HG03378 (cell line): ENCODE results near the gene KRTAP4-12.
"Not testable (repeated sequence)": the region's sequence is repeated elsewhere in the genome, so short reads cannot be mapped to it uniquely, and the experiment has no call there.

Source experiments
- ATAC-seq: cut with Tn5 transposase; IDR thresholded peaks from one replicate; pipeline ENCODE4 v1.9.1; 2021; ENCODE audit warnings: mild to moderate bottlenecking, moderate library complexity; ENCODE audit not compliant: unreplicated experiment

The KRTAP4-12 gene

DNA sequence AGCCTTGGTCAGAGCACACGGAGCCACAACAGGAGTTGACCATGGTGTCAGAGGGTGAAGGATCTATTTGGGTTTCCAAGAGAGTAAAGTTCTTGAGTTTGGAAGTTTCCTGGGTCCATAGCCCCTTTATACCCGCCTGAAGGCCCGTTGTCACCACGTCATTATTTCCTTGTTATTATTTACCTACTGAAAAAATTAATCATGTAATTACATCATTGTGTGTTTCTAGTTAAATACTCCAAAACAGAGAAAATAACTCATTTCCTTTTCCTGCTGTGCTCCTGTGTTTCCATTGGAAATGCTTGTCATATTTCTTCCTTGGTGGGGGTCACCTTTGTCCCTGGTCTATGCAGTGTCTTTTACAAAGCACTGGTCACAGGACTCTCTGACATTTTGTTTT is 25.9 kb downstream of the KRTAP4-12 start, which contains the start of gene KRTAP4-8:
TSS of gene KRTAP4-8 (minus strand) at position 101 of the 400 bp plus-strand sequence. CDS start at position 43, 58 bp downstream.
- no peak for ATAC-seq

DNA sequence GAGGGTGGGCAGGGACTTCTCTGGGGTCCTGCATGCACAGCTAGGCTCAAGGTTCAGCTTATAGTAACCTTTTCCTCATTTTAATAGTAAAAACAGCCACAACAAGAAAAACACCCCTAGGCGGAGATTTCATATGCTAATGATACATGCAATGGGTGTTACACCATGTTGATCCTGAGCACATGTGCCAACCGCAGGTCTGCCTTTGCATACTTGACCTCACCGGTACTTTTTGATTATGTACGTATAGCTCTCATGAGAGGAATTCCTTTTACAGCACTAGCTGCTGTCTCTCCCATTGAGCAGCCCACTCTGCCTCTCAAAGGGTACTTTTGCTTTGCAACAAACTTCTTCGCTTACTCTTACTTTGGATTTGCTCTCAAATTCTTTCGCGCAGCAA is 27.9 kb downstream of the KRTAP4-12 start:
- no peak for ATAC-seq

DNA sequence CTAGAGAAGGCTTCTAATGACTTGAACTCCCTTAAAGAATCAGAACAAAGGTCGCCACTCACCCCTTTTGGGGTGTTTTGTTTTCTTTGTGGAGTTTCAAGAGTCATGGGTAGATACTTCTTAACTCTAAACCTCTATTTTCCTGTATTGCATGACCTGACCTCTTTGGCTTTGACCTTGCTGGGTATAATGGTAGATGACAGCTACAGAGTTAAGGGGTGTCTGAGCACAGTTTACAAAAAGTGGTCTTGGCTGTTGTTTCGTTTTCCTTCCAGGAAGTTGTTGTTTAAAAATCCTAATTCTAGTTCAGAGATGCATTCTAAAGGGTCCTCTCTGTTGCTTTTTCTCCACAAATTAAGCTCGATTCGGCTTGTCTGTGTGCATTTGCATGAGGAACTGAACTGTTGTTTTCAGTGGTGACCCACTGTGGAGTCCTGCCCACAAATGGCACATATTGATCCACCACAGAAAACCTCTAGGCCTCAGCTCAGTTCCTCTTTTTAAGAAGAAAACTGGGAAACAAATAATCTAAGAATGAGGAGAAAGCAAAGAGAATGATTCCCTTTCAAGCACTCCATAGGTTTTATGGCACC is 35.1 kb downstream of the KRTAP4-12 start:
- ATAC-seq = not testable (repeated sequence)

DNA sequence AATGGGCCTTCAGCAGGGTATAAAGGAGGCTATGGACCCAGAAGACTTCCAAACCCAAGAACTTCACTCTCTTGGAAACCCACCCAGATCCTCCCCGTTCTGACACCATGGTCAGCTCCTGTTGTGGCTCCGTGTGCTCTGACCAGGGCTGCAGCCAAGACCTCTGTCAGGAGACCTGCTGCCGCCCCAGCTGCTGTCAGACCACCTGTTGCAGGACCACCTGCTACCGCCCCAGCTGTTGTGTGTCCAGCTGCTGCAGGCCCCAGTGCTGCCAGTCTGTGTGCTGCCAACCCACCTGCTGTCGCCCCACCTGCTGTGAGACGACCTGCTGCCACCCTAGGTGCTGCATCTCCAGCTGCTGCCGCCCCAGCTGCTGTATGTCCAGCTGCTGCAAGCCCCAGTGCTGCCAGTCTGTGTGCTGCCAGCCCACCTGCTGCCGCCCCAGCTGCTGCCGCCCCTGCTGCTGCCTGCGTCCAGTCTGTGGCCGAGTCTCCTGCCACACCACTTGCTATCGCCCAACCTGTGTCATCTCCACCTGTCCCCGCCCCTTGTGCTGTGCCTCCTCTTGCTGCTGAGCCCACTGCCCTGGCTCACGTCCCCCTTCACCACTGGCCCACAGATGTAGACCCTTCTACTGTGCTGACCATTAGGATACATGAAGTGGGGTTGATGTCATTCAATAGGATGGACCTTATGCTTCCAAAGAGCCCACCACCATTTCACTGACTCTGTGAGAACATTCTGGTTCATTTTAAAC is 39.7 kb downstream of the KRTAP4-12 start, which contains the start of gene KRTAP4-7:
TSS of gene KRTAP4-7 (plus strand) at position 51 of the 757 bp plus-strand sequence. CDS start at position 108, 57 bp downstream.
- not testable (repeated sequence) for ATAC-seq

DNA sequence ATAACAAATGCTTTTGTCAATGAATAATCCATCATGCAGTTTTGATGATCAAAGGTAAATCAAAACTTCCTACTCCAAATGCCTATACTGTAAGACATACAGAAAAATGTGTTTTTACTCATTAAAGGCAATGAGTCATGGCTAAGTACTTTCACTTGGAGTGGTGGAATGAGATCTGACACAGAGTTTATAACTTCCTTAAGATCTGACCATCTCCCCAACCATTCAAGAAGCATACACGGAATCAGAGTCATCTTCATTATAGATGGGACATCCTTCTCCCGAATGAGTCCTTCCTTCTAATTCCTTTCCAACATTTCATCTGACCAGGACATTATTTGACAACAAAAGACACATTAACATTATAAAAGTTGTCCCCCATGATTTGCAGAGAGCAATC is 40.6 kb downstream of the KRTAP4-12 start:
- not testable (repeated sequence) for ATAC-seq

DNA sequence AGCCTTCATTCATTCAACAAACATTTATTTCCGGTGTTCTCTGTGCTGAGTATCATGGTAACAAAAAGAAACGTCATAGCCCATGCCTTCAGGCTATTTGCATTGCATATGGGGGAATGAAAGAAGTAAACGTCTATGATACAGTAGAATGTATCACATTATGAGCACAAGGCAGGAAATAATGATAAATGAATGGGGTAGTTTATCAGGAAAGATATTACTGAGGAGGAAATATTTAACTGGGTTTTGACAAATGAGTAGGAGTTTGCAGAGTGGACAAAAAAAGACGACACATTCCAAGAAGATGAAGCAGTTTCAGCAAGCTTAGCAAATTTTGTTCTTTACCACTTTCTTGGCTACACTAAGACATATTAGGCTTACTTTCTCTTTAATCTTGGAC is 41.4 kb downstream of the KRTAP4-12 start:
- no peak for ATAC-seq

DNA sequence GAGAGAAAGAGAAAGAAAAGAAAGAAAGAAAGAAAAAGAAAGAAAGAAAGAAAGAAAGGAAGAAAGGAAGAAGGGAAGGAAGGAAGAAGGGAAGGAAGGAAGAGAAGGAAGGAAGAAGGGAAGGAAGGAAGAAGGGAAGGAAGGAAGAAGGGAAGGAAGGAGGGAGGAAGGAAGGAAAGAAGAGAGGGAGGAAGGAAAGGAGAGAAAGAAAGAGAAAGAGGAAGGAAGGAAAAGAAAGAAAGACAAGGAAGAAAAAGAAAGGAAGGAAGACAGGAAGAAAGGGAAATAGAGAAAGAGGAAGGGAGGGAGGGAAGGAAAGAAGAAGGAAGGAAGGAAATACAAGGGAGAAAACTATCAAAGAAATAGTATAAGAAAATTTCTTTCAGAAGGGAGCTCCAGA is 47.2 kb downstream of the KRTAP4-12 start:
- ATAC-seq = no peak

DNA sequence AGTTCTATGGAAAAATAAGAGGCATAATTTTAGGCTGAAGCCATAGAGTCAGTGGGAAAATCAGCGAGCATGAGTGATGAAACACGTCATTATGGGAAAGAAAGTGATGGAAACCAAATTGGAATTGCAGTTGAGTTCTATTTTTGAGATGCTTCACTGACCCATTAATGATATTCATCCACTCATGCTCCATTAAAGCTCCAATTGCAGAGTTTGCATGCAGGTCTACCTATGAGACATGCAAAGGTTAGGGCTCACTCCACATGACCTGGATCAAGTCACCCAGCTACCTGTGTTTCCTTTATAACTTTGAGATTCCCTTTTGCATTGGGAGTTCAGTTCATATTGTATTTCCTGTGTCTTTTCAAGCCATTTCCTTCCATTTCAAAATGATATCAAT is 50.3 kb downstream of the KRTAP4-12 start:
- no peak for ATAC-seq
